Gastrocnemius medialis (tissue), 4 donors: Measurements from ENCODE around the gene CDH4.

Experiments
- CTCF ChIP-seq, 5 experiments: fragments of 450-650 bp in 3 of 5; fragments of 200-600 bp in 2 of 5; sonication (generic) in 2 of 5; IDR thresholded peaks in 4 of 5; conservative IDR thresholded peaks in 1 of 5; 1 replicate in 4 of 5; 2 replicates in 1 of 5; pipeline ENCODE4 v1.5.1; 2016 to 2019; ENCODE audit warnings: antibody characterized with exemption in 5 of 5, mild to moderate bottlenecking in 3 of 5, moderate library complexity in 3 of 5
- POLR2A ChIP-seq, 2 donors: fragments of 450-650 bp; IDR thresholded peaks; one replicate each; pipeline ENCODE4 v1.6.1; 2017; ENCODE audit warnings: antibody characterized with exemption in 2 of 2, mild to moderate bottlenecking in 2 of 2, moderate library complexity in 2 of 2

DNA sequence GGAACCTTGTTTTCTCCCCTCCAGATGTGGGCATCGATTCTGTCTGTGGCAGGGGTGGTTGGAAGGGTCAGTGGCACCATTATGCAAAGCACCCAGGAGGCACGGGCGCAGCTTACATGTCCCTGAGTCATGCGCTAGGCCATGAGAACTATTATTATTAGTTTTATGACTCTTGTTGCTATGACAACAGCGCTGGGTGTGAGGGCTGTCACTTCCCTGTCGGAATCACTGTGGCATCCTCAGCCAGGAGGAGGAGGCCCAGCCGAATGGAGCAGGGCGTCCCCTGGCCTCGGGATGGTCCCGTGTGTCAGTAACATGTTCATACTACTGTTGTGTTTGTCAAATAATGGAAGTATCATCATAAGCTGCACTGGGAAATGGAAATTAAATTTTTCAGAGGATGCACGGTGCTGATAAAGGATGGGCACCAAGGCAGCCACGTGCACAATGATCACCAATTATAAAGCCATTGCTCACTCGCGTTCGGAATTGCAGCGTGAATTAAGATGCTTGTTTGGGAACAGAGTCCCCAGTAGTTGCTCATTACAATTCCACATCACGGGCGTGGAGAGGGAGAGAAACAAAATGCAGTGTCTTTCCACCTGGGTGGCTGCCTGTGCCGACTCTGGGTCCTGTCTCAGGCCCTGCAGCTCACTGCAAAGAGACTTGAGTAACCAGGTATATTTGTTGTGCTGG, 247.9 kb downstream of the CDH4 start:
- TF ChIP-seq POLR2A (IDR thresholded peaks at IDR 0.05) (no peak), CTCF (IDR thresholded peaks at IDR 0.05 in 4 of 5, conservative IDR thresholded peaks at IDR 0.05 in 1 of 5) (no peak)
